Measurements from ENCODE around the gene CDKN2C.
"Not testable (repeated sequence)": the region's sequence is repeated elsewhere in the genome, so short reads cannot be mapped to it uniquely, and the experiment has no call there.

The CDKN2C gene

DNA sequence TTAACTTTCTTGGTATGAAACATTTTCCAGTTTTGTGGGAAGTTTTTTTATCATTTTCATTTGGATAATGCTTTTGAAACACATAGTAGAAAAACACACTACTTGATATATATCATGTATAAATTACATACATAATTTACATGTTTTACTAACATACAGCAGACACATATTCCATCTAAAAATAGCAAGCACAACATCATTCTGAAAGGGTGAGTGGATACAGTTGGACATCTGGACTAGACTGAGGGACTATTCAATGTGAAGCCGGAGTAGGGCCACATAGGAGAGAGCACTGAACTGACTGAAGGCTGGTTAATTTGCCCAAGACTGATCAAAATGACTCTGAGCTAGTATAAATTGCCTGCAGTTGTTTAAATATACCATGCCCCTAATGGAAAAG lies 11.7 kb downstream of the CDKN2C start:
- peak; percentile 67 to 79 for DNase-seq

GRCh38 chr1:50982611-50983010 lies 12.6 kb downstream of the CDKN2C start:
- DNase-seq, result peak in 1 of 2 experiments; percentile 38

DNA sequence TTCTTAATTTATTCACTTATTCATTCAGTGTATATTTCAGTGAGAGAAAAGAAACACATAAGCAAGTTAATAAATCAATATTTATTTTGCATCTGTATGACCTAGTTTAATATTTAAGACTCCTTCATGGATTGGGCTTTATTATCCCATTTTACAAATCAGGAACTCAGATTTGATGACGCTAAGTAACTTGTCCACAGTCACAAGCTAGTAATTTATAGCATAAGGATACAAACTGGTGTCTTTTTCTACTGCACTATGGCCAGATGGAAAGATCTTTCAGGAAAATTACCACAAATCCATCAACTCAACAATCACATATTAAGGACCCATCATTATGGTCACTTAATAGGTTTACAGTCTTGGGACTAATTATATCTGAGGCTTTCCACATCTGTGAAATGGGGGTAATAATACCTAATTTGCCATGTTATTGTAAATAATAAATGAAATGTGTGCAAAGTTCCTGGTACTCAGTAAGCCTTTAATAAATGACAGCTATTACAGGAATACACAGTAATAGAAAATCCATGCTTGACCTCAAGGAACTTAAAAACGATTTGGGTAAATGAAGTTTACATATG lies 13.3 kb downstream of the CDKN2C start:
- DNase-seq, result peak; percentile 80 to 87

GRCh38 chr1:50985094-50985493 lies 15.0 kb downstream of the CDKN2C start:
- DNase-seq, result no peak

DNA sequence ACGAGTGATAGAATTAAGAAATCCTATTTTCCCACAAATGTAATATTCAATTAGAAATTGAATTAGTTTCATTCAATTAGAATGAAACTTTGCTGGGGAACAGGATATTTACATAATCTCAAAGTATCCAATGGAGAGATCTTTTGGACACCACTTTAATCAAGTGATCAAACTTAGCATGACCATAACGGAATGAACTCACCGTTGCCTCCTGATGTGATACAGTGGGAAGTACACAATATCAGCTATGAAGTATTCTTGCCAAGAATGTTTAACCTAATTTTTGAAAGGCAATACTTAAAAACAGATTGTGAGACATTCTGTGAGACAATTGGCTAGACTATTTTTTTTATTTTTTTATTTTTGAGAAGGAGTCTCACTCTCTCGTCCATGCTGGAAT lies 16.6 kb downstream of the CDKN2C start:
- no peak for DNase-seq

DNA sequence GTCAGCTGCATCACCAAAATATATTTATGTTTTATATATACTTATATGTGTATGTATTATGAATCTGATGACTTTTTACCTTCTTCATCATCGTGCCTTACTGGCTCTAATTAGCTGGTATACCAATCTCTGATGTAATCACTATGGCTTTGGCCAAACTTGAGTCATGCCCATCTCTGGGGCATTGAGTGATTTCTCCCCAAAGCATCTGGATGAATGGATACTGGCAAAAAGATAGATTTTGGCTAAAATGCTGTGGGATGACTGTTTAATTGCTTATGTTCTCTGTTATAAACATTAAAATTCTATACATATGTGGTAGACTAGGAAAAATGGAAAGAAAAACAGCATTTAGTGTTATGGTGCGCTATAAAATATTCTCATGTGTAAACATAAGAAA lies 19.6 kb downstream of the CDKN2C start:
- no peak for DNase-seq

DNA sequence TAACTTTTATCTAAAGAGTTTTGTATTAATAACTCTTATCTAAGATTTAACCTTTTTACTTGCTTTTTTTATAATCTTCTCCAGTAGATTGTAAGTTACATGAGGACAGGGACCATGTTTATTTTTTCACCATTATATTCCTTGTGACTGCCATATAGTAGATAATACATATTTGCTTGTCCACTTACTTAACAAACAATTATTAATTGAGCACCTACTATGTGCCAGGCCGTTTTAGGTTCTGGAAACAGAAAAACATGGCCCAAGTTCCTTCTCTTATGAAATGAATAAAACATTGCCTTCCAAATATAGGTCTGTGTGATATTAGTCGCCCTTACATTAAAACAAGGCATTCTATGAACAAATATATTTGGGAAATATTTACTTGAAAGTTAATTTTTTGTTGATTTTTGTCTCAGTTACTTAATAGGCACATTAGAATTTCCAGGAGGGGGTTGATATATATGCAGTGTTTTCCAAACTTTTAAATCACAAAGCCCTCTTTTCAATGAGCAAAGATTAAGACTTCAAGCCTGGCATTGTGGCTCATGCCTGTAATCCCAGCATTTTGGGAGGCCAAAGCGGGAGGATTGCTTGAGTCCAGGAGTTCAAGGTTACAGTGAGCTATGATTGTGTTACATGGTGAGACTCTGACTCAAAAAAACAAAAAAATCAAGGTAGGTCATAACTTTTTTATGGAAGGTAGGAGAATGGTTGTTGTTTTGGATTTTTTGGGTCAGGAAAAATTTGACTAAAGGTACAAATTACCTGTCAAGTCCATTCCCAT lies 22.7 kb downstream of the CDKN2C start:
- DNase-seq, result no peak

DNA sequence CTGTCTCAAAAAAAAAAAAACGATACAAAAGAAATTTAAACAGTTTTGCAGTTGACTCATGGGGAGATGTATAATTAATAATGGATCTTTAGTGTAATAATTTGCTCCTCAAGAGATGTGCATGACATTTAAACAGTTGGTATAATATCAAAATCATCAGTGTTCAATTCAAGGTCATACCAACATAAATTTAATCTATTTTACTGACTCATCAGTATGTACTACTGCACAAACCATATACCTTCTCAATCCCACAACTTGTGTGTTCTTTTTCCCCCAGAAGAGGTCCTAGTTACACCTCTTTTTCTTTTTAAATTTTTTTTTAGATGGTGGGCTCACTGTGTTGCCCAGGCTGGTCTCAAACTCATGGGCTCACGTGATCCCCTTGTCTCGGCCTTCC lies 23.6 kb downstream of the CDKN2C start:
- DNase-seq, result no peak

DNA sequence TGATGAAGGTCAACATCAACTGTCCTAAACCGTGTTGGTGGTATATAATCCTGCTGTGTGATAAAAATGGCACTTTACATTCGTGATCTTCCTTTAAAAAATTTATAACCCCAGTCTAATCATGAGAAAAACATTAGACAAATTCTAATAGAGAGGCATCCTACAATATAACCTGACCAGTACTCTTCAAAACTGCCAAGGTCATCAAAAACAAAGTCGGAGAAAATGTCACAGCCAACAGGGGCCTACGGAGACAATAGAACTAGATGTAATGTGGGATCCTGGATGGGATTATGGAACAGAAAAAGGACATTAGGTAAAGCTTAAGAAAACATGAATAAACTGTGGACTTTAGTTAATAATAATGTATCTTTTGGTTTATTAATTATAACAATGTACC lies 25.0 kb downstream of the CDKN2C start:
- no peak for DNase-seq

GRCh38 chr1:50995651-50996050 lies 25.6 kb downstream of the CDKN2C start:
- no peak for DNase-seq

DNA sequence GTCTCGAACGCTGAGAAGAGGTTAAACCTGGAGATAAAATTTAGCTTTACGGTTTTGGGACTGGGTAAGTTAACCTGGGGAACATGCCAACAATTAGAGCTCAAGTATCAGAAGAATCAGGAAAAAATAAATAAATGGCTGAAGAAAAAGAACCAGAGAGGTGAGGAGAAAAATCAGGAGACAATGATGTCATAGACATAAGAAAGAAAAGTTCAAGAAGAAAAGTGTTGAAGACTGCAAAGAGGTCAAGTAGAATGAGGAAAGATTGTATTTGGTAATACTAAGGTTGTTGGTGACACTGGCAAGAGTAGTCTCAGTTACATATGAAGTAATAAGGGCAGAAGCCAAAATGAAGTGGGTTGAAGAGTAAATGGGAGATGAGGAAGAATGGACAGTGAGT lies 26.0 kb downstream of the CDKN2C start:
- DNase-seq, result no peak

GRCh38 chr1:50999375-50999774 lies 29.3 kb downstream of the CDKN2C start:
- not testable (repeated sequence) for DNase-seq

- no peak for DNase-seq
Observed at GRCh38 chr1:51000160-51000559, 30.1 kb downstream of the CDKN2C start.

DNA sequence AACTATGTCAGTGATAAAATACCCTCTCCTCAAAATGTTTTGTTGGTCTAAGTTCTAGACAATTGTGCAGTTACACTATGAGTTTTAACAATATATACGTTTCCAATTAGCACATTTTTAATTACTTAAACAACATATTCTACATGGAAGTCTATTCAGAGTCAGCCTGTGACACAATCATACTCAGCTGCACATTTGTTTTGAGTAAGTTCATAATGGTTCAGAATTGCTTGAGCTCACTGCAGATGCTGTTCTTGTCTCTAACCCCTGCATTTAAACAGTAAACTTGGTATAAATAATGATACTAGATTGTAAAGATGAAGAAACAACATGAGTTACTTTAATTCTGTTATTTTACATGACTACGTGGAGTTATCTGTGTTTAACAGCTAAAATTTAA lies 30.6 kb downstream of the CDKN2C start:
- DNase-seq, result no peak

- DNase-seq, result peak; percentile 56 to 83
Observed at GRCh38 chr1:51002516-51002915, 32.5 kb downstream of the CDKN2C start.

GRCh38 chr1:51005549-51005948 lies 35.5 kb downstream of the CDKN2C start:
- not testable (repeated sequence) for DNase-seq

DNA sequence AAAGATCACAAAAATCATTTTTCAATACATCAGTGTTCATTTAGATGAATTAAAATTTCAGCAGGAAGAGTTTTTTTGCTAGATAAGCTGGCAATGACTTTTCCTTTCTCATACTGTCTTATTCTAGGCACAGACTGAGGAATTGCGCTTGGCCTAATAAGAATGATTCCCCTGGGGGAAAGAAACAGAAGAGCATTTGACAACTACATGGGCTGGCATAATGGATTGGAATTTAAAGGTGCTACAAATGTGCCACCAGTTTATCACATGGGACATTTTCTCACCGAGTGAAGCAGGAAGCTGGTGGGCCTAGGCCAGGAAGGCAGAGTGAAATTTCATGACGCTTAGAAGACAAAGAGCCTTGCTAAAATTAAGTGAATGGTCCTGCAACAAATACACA lies 39.3 kb downstream of the CDKN2C start:
- DNase-seq, result no peak

DNA sequence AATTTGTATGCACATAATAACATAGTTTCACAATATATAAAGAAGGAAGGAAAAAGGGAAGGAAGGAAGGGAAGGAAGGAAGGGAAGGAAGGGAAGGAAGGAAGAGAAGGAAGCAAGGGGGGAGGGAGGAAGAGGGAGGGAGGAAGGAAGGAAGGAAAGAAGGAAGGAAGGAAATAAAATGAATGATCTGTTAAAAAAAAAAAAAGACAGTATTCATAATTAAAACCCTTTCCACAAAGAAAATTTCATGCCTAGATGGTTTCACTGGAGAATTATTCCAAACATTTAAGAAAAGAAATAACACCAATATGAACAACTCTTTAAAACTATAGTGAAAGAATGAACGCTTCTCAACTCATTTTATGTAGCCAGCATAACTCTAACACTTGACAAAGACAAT lies 44.8 kb downstream of the CDKN2C start:
- DNase-seq, result no peak

- DNase-seq, result no peak
Observed at GRCh38 chr1:51019811-51020210, 49.8 kb downstream of the CDKN2C start.
